OCI-LY1 (cell line): ENCODE data around the gene BMP5.

Experiments
- H2AFZ ChIP-seq: fragments of 200-600 bp; sonication (generic), shearing (Covaris generic); 2 replicates; pipeline ENCODE4 v1.6.0; 2014; ENCODE audit warnings: antibody characterized with exemption, mild to moderate bottlenecking, low read length
- H3F3A ChIP-seq: fragments of 200-600 bp; sonication (generic), shearing (Covaris generic); 2 replicates; pipeline ENCODE4 v1.6.0; 2014; ENCODE audit warnings: mild to moderate bottlenecking, antibody characterized with exemption, low read length, moderate library complexity; ENCODE audit not compliant: insufficient read depth
- H3K27ac ChIP-seq: fragments of 200-600 bp; sonication (generic); 2 replicates; pipeline ENCODE4 v1.5.1; 2014; ENCODE audit warnings: low read length, mixed run types, mild to moderate bottlenecking, low read depth; ENCODE audit not compliant: poor library complexity, severe bottlenecking
- H3K27me3 ChIP-seq: fragments of 200-600 bp; sonication (generic); 2 replicates; pipeline ENCODE4 v1.6.0; 2014; ENCODE audit warnings: antibody characterized with exemption, mild to moderate bottlenecking, low read length, moderate library complexity; ENCODE audit not compliant: insufficient read depth
- H3K36me3 ChIP-seq: fragments of 200-600 bp; sonication (generic); 2 replicates; pipeline ENCODE4 v1.6.1; 2014; ENCODE audit warnings: mild to moderate bottlenecking, antibody characterized with exemption, low read length, moderate library complexity, mixed read lengths; ENCODE audit not compliant: insufficient read depth
- H3K4me1 ChIP-seq: fragments of 200-600 bp; sonication (generic); 2 replicates; pipeline ENCODE4 v1.5.1; 2014; ENCODE audit warnings: mild to moderate bottlenecking, low read length, moderate library complexity; ENCODE audit not compliant: insufficient read depth, severe bottlenecking
- H3K4me2 ChIP-seq: fragments of 200-600 bp; sonication (generic), shearing (Covaris generic); 2 replicates; pipeline ENCODE4 v1.6.1; 2014; ENCODE audit warnings: low read length
- H3K4me3 ChIP-seq: fragments of 200-600 bp; sonication (generic); 2 replicates; pipeline ENCODE4 v1.5.1; 2014; ENCODE audit warnings: low read length, low read depth, mild to moderate bottlenecking, mixed read lengths; ENCODE audit not compliant: poor library complexity, severe bottlenecking
- H3K79me2 ChIP-seq: fragments of 200-600 bp; shearing (Covaris generic); 2 replicates; pipeline ENCODE4 v1.6.1; 2016; ENCODE audit warnings: mixed run types, low read length, mixed read lengths; ENCODE audit not compliant: insufficient read depth
- H3K9ac ChIP-seq: fragments of 200-600 bp; sonication (generic), shearing (Covaris generic); 2 replicates; pipeline ENCODE4 v1.6.1; 2014; ENCODE audit warnings: mild to moderate bottlenecking, low read length, mixed read lengths
- H3K9me2 ChIP-seq: fragments of 200-600 bp; sonication (generic), shearing (Covaris generic); 2 replicates; pipeline ENCODE4 v1.6.1; 2014; ENCODE audit warnings: low read depth, mild to moderate bottlenecking, low read length, mixed read lengths
- H3K9me3 ChIP-seq: fragments of 200-600 bp; shearing (Covaris generic); 2 replicates; pipeline ENCODE4 v1.6.1; 2014; ENCODE audit warnings: low read length, mixed read lengths
- H4K20me1 ChIP-seq: fragments of 200-600 bp; sonication (generic), shearing (Covaris generic); 2 replicates; pipeline ENCODE4 v1.6.0; 2016; ENCODE audit warnings: mild to moderate bottlenecking, low read length; ENCODE audit not compliant: insufficient read depth
- EZH2 ChIP-seq: fragments of 200-600 bp; sonication (generic), shearing (Covaris generic); IDR thresholded peaks from 2 replicates; pipeline ENCODE4 v1.8.0; 2017; ENCODE audit warnings: borderline replicate concordance, mixed run types, mild to moderate bottlenecking, antibody characterized with exemption, low read length, moderate library complexity, mixed read lengths
- TF ChIP-seq, protein P1 (sequence below): fragments of 200-600 bp; sonication (generic), shearing (Covaris generic); IDR thresholded peaks from 2 replicates; pipeline ENCODE4 v1.5.1; 2017; ENCODE audit warnings: mild to moderate bottlenecking, antibody characterized with exemption, low read length, moderate library complexity, mixed read lengths

BMP5 gene

DNA sequence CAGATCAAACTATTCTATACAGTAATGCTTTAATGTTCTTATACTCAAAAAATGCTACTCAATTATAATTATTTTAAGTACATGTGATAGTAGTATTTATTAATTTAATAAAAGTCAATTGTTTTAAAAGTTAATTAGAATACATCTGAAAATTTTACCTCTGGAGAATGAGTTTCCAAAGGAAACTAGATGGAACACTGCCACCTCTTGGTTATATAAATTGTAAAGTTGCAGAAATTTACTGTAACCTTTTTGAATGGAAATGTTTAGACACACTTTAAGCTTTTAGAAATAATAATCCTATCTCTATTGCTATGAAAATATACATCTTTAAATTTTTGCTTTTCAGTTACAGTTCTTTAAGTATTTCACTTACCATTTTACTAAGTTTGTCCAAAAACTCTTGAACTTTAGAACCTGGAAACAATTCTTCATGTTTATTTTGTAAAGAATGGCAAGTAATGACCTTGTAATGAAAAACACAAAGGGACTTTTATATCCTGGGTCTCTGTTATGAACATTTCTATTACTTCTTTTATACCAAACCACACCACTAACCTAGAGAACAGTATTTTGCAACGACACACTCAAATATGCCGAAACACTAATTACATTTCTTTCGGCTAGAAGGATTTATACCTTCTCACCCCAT, 10.9 kb upstream of the BMP5 start:
- Histone ChIP-seq H3K27ac (no peak overlapping the region), H3K36me3 (no peaks in the 10 kb centered on the region), H4K20me1 (no peaks in the 10 kb centered on the region), H3K79me2 (no peaks in the 10 kb centered on the region), H3K9ac (no peak overlapping the region), H3K4me3 (no peak overlapping the region), H3F3A (no peaks in the 10 kb centered on the region), H3K4me2 (no peak overlapping the region), H3K9me2 (no peaks in the 10 kb centered on the region), H2AFZ (no peak overlapping the region), H3K27me3 (no peaks in the 10 kb centered on the region), H3K9me3 (no peaks in the 10 kb centered on the region), H3K4me1 (no peaks in the 10 kb centered on the region)
- TF ChIP-seq EZH2: no peak
- TF ChIP-seq, protein P1, sequence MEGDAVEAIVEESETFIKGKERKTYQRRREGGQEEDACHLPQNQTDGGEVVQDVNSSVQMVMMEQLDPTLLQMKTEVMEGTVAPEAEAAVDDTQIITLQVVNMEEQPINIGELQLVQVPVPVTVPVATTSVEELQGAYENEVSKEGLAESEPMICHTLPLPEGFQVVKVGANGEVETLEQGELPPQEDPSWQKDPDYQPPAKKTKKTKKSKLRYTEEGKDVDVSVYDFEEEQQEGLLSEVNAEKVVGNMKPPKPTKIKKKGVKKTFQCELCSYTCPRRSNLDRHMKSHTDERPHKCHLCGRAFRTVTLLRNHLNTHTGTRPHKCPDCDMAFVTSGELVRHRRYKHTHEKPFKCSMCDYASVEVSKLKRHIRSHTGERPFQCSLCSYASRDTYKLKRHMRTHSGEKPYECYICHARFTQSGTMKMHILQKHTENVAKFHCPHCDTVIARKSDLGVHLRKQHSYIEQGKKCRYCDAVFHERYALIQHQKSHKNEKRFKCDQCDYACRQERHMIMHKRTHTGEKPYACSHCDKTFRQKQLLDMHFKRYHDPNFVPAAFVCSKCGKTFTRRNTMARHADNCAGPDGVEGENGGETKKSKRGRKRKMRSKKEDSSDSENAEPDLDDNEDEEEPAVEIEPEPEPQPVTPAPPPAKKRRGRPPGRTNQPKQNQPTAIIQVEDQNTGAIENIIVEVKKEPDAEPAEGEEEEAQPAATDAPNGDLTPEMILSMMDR: peak; percentile 29; the same call in 1 of the 2 replicates

DNA sequence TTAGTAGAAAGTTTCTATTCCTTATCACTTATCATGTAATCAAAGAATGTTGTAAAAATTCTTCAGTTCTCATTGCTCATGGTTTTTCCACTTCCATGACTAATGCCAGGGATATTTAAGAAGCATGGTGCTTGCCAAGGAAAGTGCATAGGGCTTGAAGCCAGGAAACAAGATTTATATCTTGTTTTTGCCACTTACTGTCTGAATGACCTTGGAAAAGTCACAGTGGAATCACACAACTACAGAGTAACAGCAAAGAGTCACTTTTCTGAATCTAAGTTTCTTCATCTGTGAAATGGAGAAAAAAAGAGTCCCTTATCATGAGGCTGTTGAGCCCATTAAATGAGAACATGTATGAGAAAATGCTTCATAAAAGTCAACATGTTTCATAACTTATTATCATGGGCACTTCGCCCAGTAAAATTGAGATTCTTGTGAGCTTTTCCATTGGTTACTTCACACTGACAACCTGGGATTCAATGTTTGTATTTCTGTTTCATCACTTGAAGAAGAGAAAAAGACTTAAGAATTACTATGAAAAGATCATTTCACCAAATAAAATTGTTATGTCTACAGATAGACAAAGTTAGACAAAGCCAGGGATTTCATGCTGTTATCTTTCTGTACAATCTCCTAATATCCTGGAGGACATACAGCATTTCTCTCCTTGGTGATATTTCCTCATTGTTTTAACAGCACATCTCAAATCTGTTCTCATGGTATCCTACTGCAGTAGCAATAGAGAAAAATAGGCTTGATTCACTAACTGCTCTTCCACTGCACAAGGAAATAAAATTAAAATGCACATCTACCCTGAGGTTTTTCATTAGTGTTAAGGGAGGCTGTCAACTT, 7.6 kb upstream of the BMP5 start:
- Histone ChIP-seq H3F3A (no peaks in the 10 kb centered on the region), H4K20me1 (no peaks in the 10 kb centered on the region), H3K79me2 (no peaks in the 10 kb centered on the region), H3K27me3 (no peaks in the 10 kb centered on the region), H3K9me3 (no peaks in the 10 kb centered on the region), H3K4me2 (no peak overlapping the region), H3K9ac (no peak overlapping the region), H3K4me3 (no peak overlapping the region), H3K27ac (no peak overlapping the region), H3K36me3 (no peaks in the 10 kb centered on the region), H2AFZ (no peak overlapping the region), H3K4me1 (no peaks in the 10 kb centered on the region), H3K9me2 (no peaks in the 10 kb centered on the region)
- TF ChIP-seq, protein P1: no peak
- no peak for TF ChIP-seq EZH2

DNA sequence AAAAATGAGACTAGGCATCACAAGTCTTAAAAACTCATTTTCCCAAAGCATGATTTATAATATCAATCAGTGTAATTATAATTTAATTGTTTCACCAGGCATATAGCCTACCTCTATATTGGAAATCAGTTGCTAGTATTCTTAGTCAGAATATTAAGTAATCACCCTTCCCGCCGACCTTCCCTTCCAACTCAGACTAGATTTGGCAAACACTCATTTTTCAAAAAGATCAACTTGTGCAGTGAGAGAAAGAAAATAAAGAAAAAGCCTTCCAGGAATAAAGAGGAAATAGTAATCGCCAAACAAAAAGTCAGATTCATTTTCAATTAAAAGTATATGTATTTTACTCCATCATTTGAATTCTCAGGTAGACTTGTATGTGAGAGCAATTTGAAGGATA, 1.9 kb upstream of the BMP5 start:
- no peaks in the 10 kb centered on the region for H3K79me2 ChIP-seq
- H3K27ac ChIP-seq: no peak overlapping the region
- H3F3A ChIP-seq: no peaks in the 10 kb centered on the region
- no peaks in the 10 kb centered on the region for H3K27me3 ChIP-seq
- no peak overlapping the region for H3K4me3 ChIP-seq
- no peaks in the 10 kb centered on the region for H3K4me1 ChIP-seq
- no peak overlapping the region for H3K9ac ChIP-seq
- TF ChIP-seq, protein P1: no peak
- TF ChIP-seq EZH2: no peak
- no peak overlapping the region for H3K4me2 ChIP-seq
- no peaks in the 10 kb centered on the region for H3K36me3 ChIP-seq
- H3K9me2 ChIP-seq: no peaks in the 10 kb centered on the region
- H2AFZ ChIP-seq: no peak overlapping the region
- H4K20me1 ChIP-seq: no peaks in the 10 kb centered on the region
- H3K9me3 ChIP-seq: no peaks in the 10 kb centered on the region
